ENCODE measurements around the gene CNMD. TPM values are rescaled to one million over a fixed set of nuclear protein-coding genes. Genes with fewer than 3 reads are reported as not detected.
A peak's percentile ranks its signal among the peaks of the same experiment; 100 is the strongest.
"Not testable (repeated sequence)": the region's sequence is repeated elsewhere in the genome, so short reads cannot be mapped to it uniquely, and the experiment has no call there.

The CNMD gene
- total RNA-seq, 1 donor from 2014 or later: 2.8 TPM

DNA sequence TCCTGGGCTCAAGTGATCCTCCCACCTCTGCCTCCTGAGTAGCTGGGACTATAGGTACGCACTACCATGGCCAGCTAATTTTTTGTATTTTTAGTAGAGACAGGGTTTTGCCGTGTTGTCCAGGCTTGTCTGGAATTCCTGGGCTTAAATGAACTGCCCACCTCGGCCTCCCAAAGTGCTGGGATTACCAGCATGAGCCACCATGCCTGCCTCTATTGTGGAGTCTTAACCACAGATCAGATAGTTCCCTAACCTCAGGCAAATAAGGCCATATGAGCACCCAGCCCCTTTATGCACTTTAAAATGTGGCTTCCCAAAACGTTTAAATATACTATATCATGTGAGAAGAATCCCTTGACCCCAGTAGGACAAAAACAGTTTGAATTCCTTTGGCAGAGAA lies 16.4 kb downstream of the CNMD start:
- DNase-seq (ENCODE audit: low read depth, low spot score): no peak
- peaks cover 11% of the 10 kb centered on the region for H3K4me1 Mint-ChIP-seq
- peaks cover 14% of the 10 kb centered on the region for H3K36me3 Mint-ChIP-seq (ENCODE audit: low read depth)
- H3K9me3 Mint-ChIP-seq: peaks cover 11% of the 10 kb centered on the region
- no peak overlapping the region for H3K4me3 Mint-ChIP-seq
- TF ChIP-seq, protein P1, sequence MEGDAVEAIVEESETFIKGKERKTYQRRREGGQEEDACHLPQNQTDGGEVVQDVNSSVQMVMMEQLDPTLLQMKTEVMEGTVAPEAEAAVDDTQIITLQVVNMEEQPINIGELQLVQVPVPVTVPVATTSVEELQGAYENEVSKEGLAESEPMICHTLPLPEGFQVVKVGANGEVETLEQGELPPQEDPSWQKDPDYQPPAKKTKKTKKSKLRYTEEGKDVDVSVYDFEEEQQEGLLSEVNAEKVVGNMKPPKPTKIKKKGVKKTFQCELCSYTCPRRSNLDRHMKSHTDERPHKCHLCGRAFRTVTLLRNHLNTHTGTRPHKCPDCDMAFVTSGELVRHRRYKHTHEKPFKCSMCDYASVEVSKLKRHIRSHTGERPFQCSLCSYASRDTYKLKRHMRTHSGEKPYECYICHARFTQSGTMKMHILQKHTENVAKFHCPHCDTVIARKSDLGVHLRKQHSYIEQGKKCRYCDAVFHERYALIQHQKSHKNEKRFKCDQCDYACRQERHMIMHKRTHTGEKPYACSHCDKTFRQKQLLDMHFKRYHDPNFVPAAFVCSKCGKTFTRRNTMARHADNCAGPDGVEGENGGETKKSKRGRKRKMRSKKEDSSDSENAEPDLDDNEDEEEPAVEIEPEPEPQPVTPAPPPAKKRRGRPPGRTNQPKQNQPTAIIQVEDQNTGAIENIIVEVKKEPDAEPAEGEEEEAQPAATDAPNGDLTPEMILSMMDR (conservative IDR thresholded peaks at IDR 0.05): no peak
- H3K27ac Mint-ChIP-seq (ENCODE audit: unreplicated experiment): no peak overlapping the region
- H3K27me3 Mint-ChIP-seq (ENCODE audit: low read depth): no peaks in the 10 kb centered on the region

GRCh38 chr13:52721356-52721755 lies 18.3 kb downstream of the CNMD start:
- Mint-ChIP-seq H3K27ac (ENCODE audit: unreplicated experiment) (peak overlapping the region; percentile 32), H3K36me3 (ENCODE audit: low read depth) (peaks cover 23% of the 10 kb centered on the region), H3K9me3 (peaks cover 13% of the 10 kb centered on the region), H3K4me1 (peaks cover 11% of the 10 kb centered on the region)
- not testable (repeated sequence) for H3K4me3 Mint-ChIP-seq; H3K27me3 Mint-ChIP-seq (ENCODE audit: low read depth); DNase-seq (ENCODE audit: low read depth, low spot score)

GRCh38 chr13:52720904-52721303 lies 18.7 kb downstream of the CNMD start:
- Mint-ChIP-seq H3K9me3 (peaks cover 13% of the 10 kb centered on the region), H3K36me3 (ENCODE audit: low read depth) (peaks cover 23% of the 10 kb centered on the region), H3K4me1 (peaks cover 11% of the 10 kb centered on the region)
- not testable (repeated sequence) for H3K4me3 Mint-ChIP-seq; H3K27me3 Mint-ChIP-seq (ENCODE audit: low read depth); DNase-seq (ENCODE audit: low read depth, low spot score); H3K27ac Mint-ChIP-seq (ENCODE audit: unreplicated experiment)

- peaks cover 10% of the 10 kb centered on the region for H3K9me3 Mint-ChIP-seq
- peaks cover 4% of the 10 kb centered on the region for H3K4me1 Mint-ChIP-seq
- DNase-seq (ENCODE audit: low read depth, low spot score): no peak
- H3K36me3 Mint-ChIP-seq (ENCODE audit: low read depth): peaks cover 15% of the 10 kb centered on the region
- no peak overlapping the region for H3K4me3 Mint-ChIP-seq
- no peaks in the 10 kb centered on the region for H3K27me3 Mint-ChIP-seq (ENCODE audit: low read depth)
- TF ChIP-seq, protein P1 (conservative IDR thresholded peaks at IDR 0.05): no peak
- H3K27ac Mint-ChIP-seq (ENCODE audit: unreplicated experiment): peak overlapping the region; percentile 32
These were observed 25.7 kb downstream of the CNMD start for GRCh38 chr13:52713894-52714293.

DNA sequence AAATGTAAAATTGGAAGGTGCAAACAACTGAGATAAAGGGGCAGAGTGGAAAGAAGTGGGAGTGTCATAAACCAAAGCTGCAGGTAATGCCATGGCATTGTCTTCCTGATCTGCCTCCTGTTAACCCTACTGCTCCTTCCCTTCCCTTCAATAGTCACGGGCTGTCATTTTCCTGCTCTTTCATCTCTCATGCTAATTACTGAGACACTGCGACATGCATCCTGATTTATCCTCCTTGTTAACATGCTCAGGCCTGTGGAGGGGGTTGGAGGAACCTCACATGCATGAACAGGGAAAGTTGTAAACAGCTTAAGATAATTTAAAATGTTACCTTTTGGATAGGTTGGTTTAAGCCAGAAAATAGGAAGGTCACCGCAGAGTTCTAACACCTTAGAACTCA lies 27.2 kb downstream of the CNMD start:
- Mint-ChIP-seq H3K4me3 (no peak overlapping the region), H3K4me1 (peaks cover 4% of the 10 kb centered on the region), H3K27ac (ENCODE audit: unreplicated experiment) (no peak overlapping the region), H3K36me3 (ENCODE audit: low read depth) (peaks cover 5% of the 10 kb centered on the region), H3K27me3 (ENCODE audit: low read depth) (no peaks in the 10 kb centered on the region), H3K9me3 (peaks cover 4% of the 10 kb centered on the region)
- TF ChIP-seq, protein P1 (conservative IDR thresholded peaks at IDR 0.05): no peak
- no peak for DNase-seq (ENCODE audit: low read depth, low spot score)

- Mint-ChIP-seq H3K4me3 (no peak overlapping the region), H3K36me3 (ENCODE audit: low read depth) (no peaks in the 10 kb centered on the region), H3K4me1 (peaks cover 4% of the 10 kb centered on the region)
These were observed 28.3 kb downstream of the CNMD start for GRCh38 chr13:52711286-52711685.

GRCh38 chr13:52708266-52708665 lies 31.4 kb downstream of the CNMD start:
- not testable (repeated sequence) for H3K9me3 Mint-ChIP-seq; H3K27me3 Mint-ChIP-seq (ENCODE audit: low read depth); H3K36me3 Mint-ChIP-seq (ENCODE audit: low read depth); DNase-seq (ENCODE audit: low read depth, low spot score); H3K4me3 Mint-ChIP-seq; H3K27ac Mint-ChIP-seq (ENCODE audit: unreplicated experiment)
- peaks cover 12% of the 10 kb centered on the region for H3K4me1 Mint-ChIP-seq

More at GRCh38 chr13:52711286-52711685, 28.3 kb downstream of the CNMD start:
- H3K27me3 Mint-ChIP-seq (ENCODE audit: low read depth): no peaks in the 10 kb centered on the region
- no peaks in the 10 kb centered on the region for H3K9me3 Mint-ChIP-seq
- TF ChIP-seq, protein P1 (conservative IDR thresholded peaks at IDR 0.05): no peak
- DNase-seq (ENCODE audit: low read depth, low spot score): no peak
- no peak overlapping the region for H3K27ac Mint-ChIP-seq (ENCODE audit: unreplicated experiment)
